Mucosa of descending colon (tissue), 3 donors: Measurements from ENCODE around the gene BRD4. TPM values are rescaled to one million over a fixed set of nuclear protein-coding genes. Genes with fewer than 3 reads are reported as not detected.
"Not testable (repeated sequence)": the region's sequence is repeated elsewhere in the genome, so short reads cannot be mapped to it uniquely, and the experiment has no call there.

ENCODE experiments used
- ATAC-seq: fragments of 200-7000 bp; cut with Tn5 transposase; one replicate; pipeline ENCODE4 v1.9.1; 2020; ENCODE audit warnings: mild to moderate bottlenecking, moderate library complexity
- DNase-seq, 3 donors: peaks; one replicate each; pipeline ENCODE4 v3.0.0-alpha.2; 2020
- H3K36me3 ChIP-seq: fragments of 200-600 bp; one replicate; pipeline ENCODE4 v1.8.0; 2021; ENCODE audit warnings: low read depth, mild to moderate bottlenecking
- H3K4me1 ChIP-seq: fragments of 200-600 bp; one replicate; pipeline ENCODE4 v1.8.0; 2021; ENCODE audit warnings: low read depth, mild to moderate bottlenecking
- H3K4me3 ChIP-seq: fragments of 200-600 bp; one replicate; pipeline ENCODE4 v1.8.0; 2021; ENCODE audit warnings: mild to moderate bottlenecking
- H3K9me3 ChIP-seq: fragments of 200-600 bp; one replicate; pipeline ENCODE4 v1.8.0; 2021; ENCODE audit warnings: mild to moderate bottlenecking
- intact Hi-C, 2 donors: fragments of 100-400 bp; cut with DNase I in 1 of 2; cut with micrococcal nuclease in 1 of 2; formaldehyde crosslinking; loops; one replicate each; pipeline versions ENCODE4 v1.11.0 to v1.11.1; 2022; cut with DNase I, micrococcal nuclease
- total RNA-seq, 3 donors: library from RNA; stranded (reverse); fragmentation: NEBNext Ultra II Directional in 2 of 3; extraction: Animal tissue kit (Norgen Biotek cat#: 25700) in 2 of 3; gene quantifications; one replicate each; pipeline versions ENCODE4 v1.2.1 to v1.2.4, GENCODE V29; 2021 to 2023
- TF ChIP-seq, protein P1 (sequence below): fragments of 200-600 bp; IDR thresholded peaks from one replicate; pipeline ENCODE4 v1.8.0; 2022; ENCODE audit warnings: antibody characterized with exemption, mild to moderate bottlenecking
- donor health status: DM: no; HTN: no; CAD: no; lungs with moderate emphysema.
- donor health status: DM: no; HTN: no; CAD: no.
- donor health status: DM: no; HTN: yes; CAD: no.

Gene BRD4
- total RNA-seq, 3 donors from 2014 or later, result 78.3 to 104 (median 82.6) TPM

GRCh38 chr19:15357906-15358305 lies 25.6 kb upstream of the BRD4 start:
- peak; percentile 47 for ATAC-seq
- peaks cover 29% of the 10 kb centered on the region for H3K36me3 ChIP-seq
- no peak for DNase-seq
- intact Hi-C loops, result no loop called here
- TF ChIP-seq, protein P1, sequence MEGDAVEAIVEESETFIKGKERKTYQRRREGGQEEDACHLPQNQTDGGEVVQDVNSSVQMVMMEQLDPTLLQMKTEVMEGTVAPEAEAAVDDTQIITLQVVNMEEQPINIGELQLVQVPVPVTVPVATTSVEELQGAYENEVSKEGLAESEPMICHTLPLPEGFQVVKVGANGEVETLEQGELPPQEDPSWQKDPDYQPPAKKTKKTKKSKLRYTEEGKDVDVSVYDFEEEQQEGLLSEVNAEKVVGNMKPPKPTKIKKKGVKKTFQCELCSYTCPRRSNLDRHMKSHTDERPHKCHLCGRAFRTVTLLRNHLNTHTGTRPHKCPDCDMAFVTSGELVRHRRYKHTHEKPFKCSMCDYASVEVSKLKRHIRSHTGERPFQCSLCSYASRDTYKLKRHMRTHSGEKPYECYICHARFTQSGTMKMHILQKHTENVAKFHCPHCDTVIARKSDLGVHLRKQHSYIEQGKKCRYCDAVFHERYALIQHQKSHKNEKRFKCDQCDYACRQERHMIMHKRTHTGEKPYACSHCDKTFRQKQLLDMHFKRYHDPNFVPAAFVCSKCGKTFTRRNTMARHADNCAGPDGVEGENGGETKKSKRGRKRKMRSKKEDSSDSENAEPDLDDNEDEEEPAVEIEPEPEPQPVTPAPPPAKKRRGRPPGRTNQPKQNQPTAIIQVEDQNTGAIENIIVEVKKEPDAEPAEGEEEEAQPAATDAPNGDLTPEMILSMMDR, result no peak
- H3K4me3 ChIP-seq, result no peak overlapping the region
- H3K4me1 ChIP-seq, result no peaks in the 10 kb centered on the region
- H3K9me3 ChIP-seq, result no peaks in the 10 kb centered on the region

GRCh38 chr19:15354566-15355296 lies 22.4 kb upstream of the BRD4 start:
- intact Hi-C loops, result no loop called here
- no peak for DNase-seq

GRCh38 chr19:15353908-15354307 lies 21.6 kb upstream of the BRD4 start:
- no peak overlapping the region for H3K4me3 ChIP-seq
- peaks cover 22% of the 10 kb centered on the region for H3K36me3 ChIP-seq
- no peaks in the 10 kb centered on the region for H3K4me1 ChIP-seq
- DNase-seq (no peak), ATAC-seq (no peak)
- TF ChIP-seq, protein P1, result no peak
- H3K9me3 ChIP-seq, result no peaks in the 10 kb centered on the region
- intact Hi-C loops, result no loop called here

More at GRCh38 chr19:15354566-15355296, 22.4 kb upstream of the BRD4 start:
- Histone ChIP-seq H3K9me3 (no peaks in the 10 kb centered on the region), H3K36me3 (peaks cover 24% of the 10 kb centered on the region), H3K4me1 (no peaks in the 10 kb centered on the region), H3K4me3 (no peak overlapping the region)
- TF ChIP-seq, protein P1, result no peak
- no peak for ATAC-seq

- H3K36me3 ChIP-seq, result peaks cover 10% of the 10 kb centered on the region
Measured at GRCh38 chr19:15352535-15352934, 20.2 kb upstream of the BRD4 start.

GRCh38 chr19:15341328-15341727 lies 9.0 kb upstream of the BRD4 start:
- H3K4me1 ChIP-seq, H3K9me3 ChIP-seq, H3K4me3 ChIP-seq, DNase-seq, ATAC-seq, H3K36me3 ChIP-seq, intact Hi-C loops: not testable (repeated sequence)

More at GRCh38 chr19:15352535-15352934, 20.2 kb upstream of the BRD4 start:
- DNase-seq, H3K9me3 ChIP-seq, intact Hi-C loops, H3K4me1 ChIP-seq, H3K4me3 ChIP-seq, ATAC-seq: not testable (repeated sequence)

DNA sequence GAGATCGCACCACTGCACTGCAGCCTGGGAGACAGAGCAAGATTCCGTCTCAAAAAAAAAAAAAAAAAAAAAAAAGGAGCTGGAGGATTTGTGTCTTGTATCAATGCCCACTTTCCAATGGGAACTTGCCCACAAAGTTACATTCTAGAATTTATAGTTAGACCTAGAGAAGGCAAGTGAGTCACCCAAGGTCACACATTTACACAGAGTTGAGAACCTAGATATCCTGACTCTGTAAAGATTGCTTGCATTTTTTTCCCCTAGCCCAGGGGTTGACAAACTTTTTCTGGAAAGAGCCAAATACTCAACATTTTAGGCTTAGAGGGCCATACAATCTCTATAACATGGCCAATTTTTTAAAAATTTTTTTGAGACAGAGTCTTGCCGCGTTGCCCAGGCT lies 7.7 kb upstream of the BRD4 start:
- no peak for DNase-seq
- Histone ChIP-seq H3K9me3 (no peaks in the 10 kb centered on the region), H3K4me3 (no peak overlapping the region), H3K4me1 (no peaks in the 10 kb centered on the region), H3K36me3 (no peaks in the 10 kb centered on the region)
- TF ChIP-seq, protein P1, result no peak
- ATAC-seq, result no peak
- intact Hi-C loops, result no loop called here
